Smooth muscle cell (in vitro differentiated cells): Measurements from ENCODE around the gene KIRREL2. TPM values are rescaled to one million over a fixed set of nuclear protein-coding genes. Genes with fewer than 3 reads are reported as not detected.
"Not testable (repeated sequence)": the region's sequence is repeated elsewhere in the genome, so short reads cannot be mapped to it uniquely, and the experiment has no call there.

ENCODE experiments used
- DNase-seq: peaks from one replicate; lab custom pipeline; 2025; ENCODE audit not compliant: unreplicated experiment; lab: John Stamatoyannopoulos, UW
- H2AFZ ChIP-seq: fragments of 200-600 bp; sonication (generic); 2 replicates; pipeline ENCODE4 v1.6.0; 2016; ENCODE audit warnings: antibody characterized with exemption, low read depth, mild to moderate bottlenecking
- H3F3A ChIP-seq: fragments of 200-600 bp; sonication (generic); 2 replicates; pipeline ENCODE4 v1.6.0; 2017; ENCODE audit warnings: antibody characterized with exemption, low read depth
- H3K27ac ChIP-seq: fragments of 200-600 bp; sonication (generic); 2 replicates; pipeline ENCODE4 v1.5.1; 2016; ENCODE audit warnings: low read depth, mild to moderate bottlenecking
- H3K27me3 ChIP-seq: fragments of 200-600 bp; sonication (generic); 2 replicates; pipeline ENCODE4 v1.6.1; 2016; ENCODE audit warnings: low read depth, mild to moderate bottlenecking
- H3K36me3 ChIP-seq: fragments of 200-600 bp; sonication (generic); 2 replicates; pipeline ENCODE4 v1.5.1; 2016; ENCODE audit warnings: low read depth
- H3K4me1 ChIP-seq: fragments of 200-600 bp; sonication (generic); 2 replicates; pipeline ENCODE4 v1.5.1; 2016; ENCODE audit warnings: low read depth
- H3K4me2 ChIP-seq: fragments of 200-600 bp; sonication (generic); 2 replicates; pipeline ENCODE4 v1.6.0; 2016; ENCODE audit warnings: mild to moderate bottlenecking
- H3K4me3 ChIP-seq: fragments of 200-600 bp; sonication (generic); 2 replicates; pipeline ENCODE4 v1.5.1; 2016; ENCODE audit warnings: mild to moderate bottlenecking
- H3K79me2 ChIP-seq: fragments of 200-600 bp; sonication (generic); 2 replicates; pipeline ENCODE4 v1.6.0; 2016; ENCODE audit warnings: low read depth, mild to moderate bottlenecking
- H3K9ac ChIP-seq: fragments of 200-600 bp; sonication (generic); 2 replicates; pipeline ENCODE4 v1.6.0; 2016; ENCODE audit warnings: low read depth
- H3K9me3 ChIP-seq: fragments of 200-600 bp; sonication (generic); replicated peaks from 2 replicates; pipeline ENCODE4 v1.5.1; 2016; ENCODE audit warnings: low read depth
- H4K20me1 ChIP-seq: fragments of 200-600 bp; sonication (generic); 2 replicates; pipeline ENCODE4 v1.6.0; 2016; ENCODE audit warnings: low read depth
- WGBS: methylation state at CpG from one replicate; pipeline ENCODE4 v1.1.7; 2016; ENCODE audit warnings: low lambda C conversion rate; 5-methylcytosine and 5-hydroxymethylcytosine counted together
- polyA plus RNA-seq: library from polyadenylated mRNA; unstranded; fragments of >200 nt; fragmentation: Nextera tagmentation; extraction: Ambion mirVana; gene quantifications from 2 replicates; pipeline ENCODE4 v1.2.1, GENCODE V29; 2016
- total RNA-seq: library from RNA; depleted of rRNA; stranded (reverse); fragments of >200 nt; gene quantifications from 2 replicates; pipeline ENCODE4 v1.2.3, GENCODE V29; 2014
- TF ChIP-seq, protein P1 (sequence below): fragments of 200-600 bp; sonication (generic); IDR thresholded peaks from 2 replicates; pipeline ENCODE4 v1.5.1; 2017; ENCODE audit warnings: borderline replicate concordance, mild to moderate bottlenecking, antibody characterized with exemption; ENCODE audit not compliant: insufficient read depth, poor library complexity, severe bottlenecking

The KIRREL2 gene
- total and polyA plus RNA-seq, 2 experiments from 2014 or later = 0.56 to 2.1 TPM

- no peaks in the 10 kb centered on the region for H3K27me3 ChIP-seq
- no peaks in the 10 kb centered on the region for H3K9me3 ChIP-seq
- TF ChIP-seq, protein P1, sequence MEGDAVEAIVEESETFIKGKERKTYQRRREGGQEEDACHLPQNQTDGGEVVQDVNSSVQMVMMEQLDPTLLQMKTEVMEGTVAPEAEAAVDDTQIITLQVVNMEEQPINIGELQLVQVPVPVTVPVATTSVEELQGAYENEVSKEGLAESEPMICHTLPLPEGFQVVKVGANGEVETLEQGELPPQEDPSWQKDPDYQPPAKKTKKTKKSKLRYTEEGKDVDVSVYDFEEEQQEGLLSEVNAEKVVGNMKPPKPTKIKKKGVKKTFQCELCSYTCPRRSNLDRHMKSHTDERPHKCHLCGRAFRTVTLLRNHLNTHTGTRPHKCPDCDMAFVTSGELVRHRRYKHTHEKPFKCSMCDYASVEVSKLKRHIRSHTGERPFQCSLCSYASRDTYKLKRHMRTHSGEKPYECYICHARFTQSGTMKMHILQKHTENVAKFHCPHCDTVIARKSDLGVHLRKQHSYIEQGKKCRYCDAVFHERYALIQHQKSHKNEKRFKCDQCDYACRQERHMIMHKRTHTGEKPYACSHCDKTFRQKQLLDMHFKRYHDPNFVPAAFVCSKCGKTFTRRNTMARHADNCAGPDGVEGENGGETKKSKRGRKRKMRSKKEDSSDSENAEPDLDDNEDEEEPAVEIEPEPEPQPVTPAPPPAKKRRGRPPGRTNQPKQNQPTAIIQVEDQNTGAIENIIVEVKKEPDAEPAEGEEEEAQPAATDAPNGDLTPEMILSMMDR = no peak
- no peak for DNase-seq
- H3F3A ChIP-seq = no peaks in the 10 kb centered on the region
- H4K20me1 ChIP-seq = no peaks in the 10 kb centered on the region
- H3K4me3 ChIP-seq = no peak overlapping the region
- H3K9ac ChIP-seq = no peak overlapping the region
- H3K4me2 ChIP-seq = no peak overlapping the region
- no peaks in the 10 kb centered on the region for H3K36me3 ChIP-seq
- no peaks in the 10 kb centered on the region for H3K79me2 ChIP-seq
- H3K27ac ChIP-seq = no peak overlapping the region
- 96% methylated on average over 10 of the region's 13 CpGs for WGBS
- no peaks in the 10 kb centered on the region for H3K4me1 ChIP-seq
- no peak overlapping the region for H2AFZ ChIP-seq
These were observed 33.5 kb downstream of the KIRREL2 start for GRCh38 chr19:35890113-35890650.

DNA sequence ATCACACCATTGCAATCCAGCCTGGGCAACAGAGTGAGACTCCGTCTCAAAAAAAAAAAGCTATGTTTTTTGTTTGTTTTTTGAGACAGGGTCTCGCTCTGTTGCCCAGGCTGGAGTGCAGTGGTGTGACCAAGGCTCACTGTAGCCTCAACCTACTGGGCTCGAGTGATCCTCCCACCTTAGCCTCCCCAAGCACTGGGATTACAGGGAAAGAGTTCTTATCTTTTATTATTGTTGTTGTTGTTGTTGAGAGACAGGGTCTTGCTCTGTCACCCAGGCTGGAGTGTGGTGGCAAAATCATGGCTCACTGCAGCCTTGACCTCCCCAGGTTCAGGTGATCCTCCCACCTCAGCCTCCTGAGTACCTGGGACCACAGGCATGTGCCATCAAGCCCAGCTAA, 35.1 kb downstream of the KIRREL2 start:
- not testable (repeated sequence) for H3K79me2 ChIP-seq, H2AFZ ChIP-seq, H3F3A ChIP-seq, H3K9me3 ChIP-seq, H3K36me3 ChIP-seq, H3K9ac ChIP-seq, H3K4me2 ChIP-seq, H3K4me3 ChIP-seq, DNase-seq, H3K27me3 ChIP-seq, H3K27ac ChIP-seq, H3K4me1 ChIP-seq, H4K20me1 ChIP-seq
- 97% methylated on average over 3 of the region's 3 CpGs for WGBS

DNA sequence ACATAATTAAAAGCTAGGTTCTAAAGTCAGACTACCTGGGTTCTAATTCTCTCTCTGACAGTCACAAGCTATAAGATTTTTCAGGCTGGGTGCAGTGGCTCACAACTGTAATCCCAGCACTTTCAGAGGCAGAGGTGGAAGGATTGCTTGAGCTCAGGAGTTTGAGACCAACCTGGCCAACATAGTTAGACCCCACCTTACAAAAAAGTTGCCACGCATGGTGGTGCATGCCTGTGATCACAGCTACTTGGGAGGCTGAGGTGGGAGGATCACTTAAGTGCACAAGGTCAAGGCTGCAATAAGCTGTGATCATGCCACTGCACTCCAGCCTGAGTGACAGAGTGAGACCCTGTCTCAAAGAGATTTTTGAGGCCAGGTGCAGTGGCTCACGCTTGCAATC, 37.6 kb downstream of the KIRREL2 start:
- no peak overlapping the region for H3K9ac ChIP-seq

GRCh38 chr19:35895911-35896642, 39.4 kb downstream of the KIRREL2 start:
- H3K9me3 ChIP-seq = no peaks in the 10 kb centered on the region
- no peak overlapping the region for H3K27ac ChIP-seq
- no peaks in the 10 kb centered on the region for H3K36me3 ChIP-seq
- no peak overlapping the region for H3K9ac ChIP-seq
- H3K4me3 ChIP-seq = no peak overlapping the region
- TF ChIP-seq, protein P1 = no peak
- no peaks in the 10 kb centered on the region for H3F3A ChIP-seq
- peaks cover 13% of the 10 kb centered on the region for H3K79me2 ChIP-seq
- no peaks in the 10 kb centered on the region for H3K27me3 ChIP-seq
- DNase-seq = no peak
- no peak overlapping the region for H3K4me2 ChIP-seq
- peaks cover 9% of the 10 kb centered on the region for H3K4me1 ChIP-seq
- H4K20me1 ChIP-seq = no peaks in the 10 kb centered on the region
- WGBS = 98% methylated on average over 21 of the region's 21 CpGs
- H2AFZ ChIP-seq = no peak overlapping the region

More for the DNA sequence above, 37.6 kb downstream of the KIRREL2 start:
- no peak overlapping the region for H2AFZ ChIP-seq
- no peak for DNase-seq
- H3K4me1 ChIP-seq = peaks cover 5% of the 10 kb centered on the region
- no peak overlapping the region for H3K4me2 ChIP-seq
- H3K4me3 ChIP-seq = no peak overlapping the region
- no peaks in the 10 kb centered on the region for H3K9me3 ChIP-seq
- no peaks in the 10 kb centered on the region for H3F3A ChIP-seq
- H3K36me3 ChIP-seq = no peaks in the 10 kb centered on the region
- TF ChIP-seq, protein P1 = no peak
- 98% methylated on average over 2 of the region's 2 CpGs for WGBS
- no peaks in the 10 kb centered on the region for H4K20me1 ChIP-seq
- H3K27ac ChIP-seq = no peak overlapping the region
- peaks cover 13% of the 10 kb centered on the region for H3K79me2 ChIP-seq
- H3K27me3 ChIP-seq = no peaks in the 10 kb centered on the region
